IMR-90 (cell line): Measurements from ENCODE around the gene TMEM212. TPM values are rescaled to one million over a fixed set of nuclear protein-coding genes. Genes with fewer than 3 reads are reported as not detected.

Experiments
- ATAC-seq: fragments of 200-7000 bp; cut with Tn5 transposase; 2 replicates; pipeline ENCODE4 v1.9.1; 2020; ENCODE audit warnings: low read depth, mild to moderate bottlenecking, moderate library complexity
- BruUV-seq: library from RNA; stranded (reverse); fragments of 400-500 nt; replicated peaks from 2 replicates; lab custom pipeline; 2021; lab: Mats Ljungman, UMichigan
- CTCF ChIA-PET: fragments of 300-600 bp; formaldehyde crosslinking; extraction: SDS; loops from one replicate; lab custom pipeline; 2021; ENCODE audit warnings: antibody characterized with exemption; lab: Yijun Ruan, JAX
- POLR2A ChIA-PET: fragments of 300-600 bp; sonication (Branson Sonifier 250); formaldehyde crosslinking; loops from one replicate; lab custom pipeline; 2022; ENCODE audit warnings: antibody characterized with exemption; ENCODE audit not compliant: unreplicated experiment; lab: Charles Lee
- DNase-seq: peaks from one replicate; pipeline ENCODE4 v3.0.0; 2013
- H2AFZ ChIP-seq: replicated peaks from 2 replicates; pipeline ENCODE3; 2013; ENCODE audit warnings: low read length, mild to moderate bottlenecking; ENCODE audit not compliant: poor library complexity
- H2AK5ac ChIP-seq: 2 replicates; pipeline ENCODE4 v1.6.1; 2013; ENCODE audit warnings: low read depth, low read length, inconsistent platforms
- H2AK9ac ChIP-seq: replicated peaks from 2 replicates; pipeline ENCODE3; 2013; ENCODE audit warnings: mild to moderate bottlenecking, low read depth, low read length, moderate library complexity; ENCODE audit not compliant: poor library complexity
- H2BK120ac ChIP-seq: 2 replicates; pipeline ENCODE4 v1.6.1; 2013; ENCODE audit warnings: low read depth, low read length, inconsistent platforms
- H2BK15ac ChIP-seq: 3 replicates; pipeline ENCODE4 v1.6.1; 2013; ENCODE audit warnings: low read depth, low read length, inconsistent platforms
- H2BK20ac ChIP-seq: 2 replicates; pipeline ENCODE4 v1.6.1; 2013; ENCODE audit warnings: low read depth, mild to moderate bottlenecking, inconsistent platforms, low read length, moderate library complexity
- H2BK5ac ChIP-seq: 2 replicates; pipeline ENCODE4 v1.6.1; 2013; ENCODE audit warnings: mild to moderate bottlenecking, low read depth, low read length, inconsistent platforms; ENCODE audit not compliant: poor library complexity, severe bottlenecking
- H3K14ac ChIP-seq: replicated peaks from 2 replicates; pipeline ENCODE4 v1.6.1; 2013; ENCODE audit warnings: low read depth, low read length, inconsistent platforms
- H3K18ac ChIP-seq: 2 replicates; pipeline ENCODE4 v1.6.1; 2013; ENCODE audit warnings: low read depth, low read length, control low read depth
- H3K23ac ChIP-seq: 2 replicates; pipeline ENCODE4 v1.6.1; 2013; ENCODE audit warnings: low read depth, low read length, inconsistent platforms
- H3K27ac ChIP-seq: 2 replicates; pipeline ENCODE4 v1.5.1; 2013; ENCODE audit warnings: mild to moderate bottlenecking, control low read depth, low read length; ENCODE audit not compliant: insufficient read depth
- H3K27me3 ChIP-seq: 2 replicates; pipeline ENCODE4 v1.6.1; 2013; ENCODE audit warnings: low read length; ENCODE audit not compliant: control insufficient read depth, insufficient read depth
- H3K36me3 ChIP-seq: 2 replicates; pipeline ENCODE4 v1.6.1; 2013; ENCODE audit warnings: low read length, mixed read lengths; ENCODE audit not compliant: control insufficient read depth, insufficient read depth
- H3K4ac ChIP-seq: 2 replicates; pipeline ENCODE4 v1.6.1; 2013; ENCODE audit warnings: low read depth, low read length, inconsistent platforms
- H3K4me1 ChIP-seq: 2 replicates; pipeline ENCODE4 v1.6.1; 2013; ENCODE audit warnings: low read length, mixed read lengths; ENCODE audit not compliant: control insufficient read depth, insufficient read depth
- H3K4me2 ChIP-seq: 2 replicates; pipeline ENCODE4 v1.6.1; 2013; ENCODE audit warnings: low read depth, mild to moderate bottlenecking, control low read depth, low read length, moderate library complexity
- H3K4me3 ChIP-seq: 2 replicates; pipeline ENCODE4 v1.5.1; 2013; ENCODE audit warnings: low read depth, mild to moderate bottlenecking, control low read depth, low read length, moderate library complexity; ENCODE audit not compliant: insufficient read depth
- H3K56ac ChIP-seq: 2 replicates; pipeline ENCODE4 v1.6.1; 2013; ENCODE audit warnings: low read length, inconsistent platforms; ENCODE audit not compliant: insufficient read depth; ENCODE audit errors: extremely low read depth
- H3K79me1 ChIP-seq, 2 experiments: 2 replicates each; pipeline ENCODE4 v1.6.1; 2013; ENCODE audit warnings: low read length in 2 of 2, inconsistent platforms in 1 of 2, low read depth in 1 of 2
- H3K9ac ChIP-seq: 2 replicates; pipeline ENCODE4 v1.6.1; 2013; ENCODE audit warnings: low read depth, low read length, control low read depth
- H3K9me1 ChIP-seq: 2 replicates; pipeline ENCODE4 v1.6.1; 2013; ENCODE audit warnings: low read length, inconsistent platforms; ENCODE audit not compliant: insufficient read depth
- H3K9me3 ChIP-seq: 2 replicates; pipeline ENCODE4 v1.6.1; 2013; ENCODE audit warnings: low read length; ENCODE audit not compliant: control insufficient read depth, insufficient read depth
- H4K20me1 ChIP-seq: 2 replicates; pipeline ENCODE4 v1.6.1; 2013; ENCODE audit warnings: low read length, inconsistent platforms; ENCODE audit not compliant: insufficient read depth
- H4K5ac ChIP-seq: 2 replicates; pipeline ENCODE4 v1.6.1; 2013; ENCODE audit warnings: mild to moderate bottlenecking, low read depth, low read length, control low read depth
- H4K8ac ChIP-seq, 2 experiments: 2 replicates each; pipeline ENCODE4 v1.6.1; 2013; ENCODE audit warnings: low read depth in 2 of 2, low read length in 2 of 2, control low read depth in 1 of 2, inconsistent platforms in 1 of 2
- H4K91ac ChIP-seq: 2 replicates; pipeline ENCODE4 v1.6.1; 2013; ENCODE audit warnings: low read depth, low read length, inconsistent platforms; ENCODE audit not compliant: insufficient read depth
- CEBPB ChIP-seq: IDR thresholded peaks from 2 replicates; pipeline ENCODE4 v1.6.1; 2012; ENCODE audit warnings: low read depth, low read length, improper control_type of control experiment
- FOS ChIP-seq: fragments of 150-350 bp; IDR thresholded peaks from 2 replicates; pipeline ENCODE4 v1.6.1; 2016; ENCODE audit warnings: low read depth, low read length
- WGBS, 2 experiments: methylation state at CpG; one replicate each; pipeline versions ENCODE4 v1.1.5 to v1.1.7; 2013; ENCODE audit warnings: missing lambda C conversion rate in 2 of 2; ENCODE audit not compliant: insufficient read length in 1 of 2; ENCODE audit errors: extremely low coverage in 2 of 2; 5-methylcytosine and 5-hydroxymethylcytosine counted together
- dilution Hi-C: fragments of 300-500 bp; cut with HindIII; formaldehyde crosslinking; loops from one replicate; pipeline ENCODE4 v1.14.3; 2018; ENCODE audit warnings: low sequenced_read_pairs; ENCODE audit not compliant: unreplicated experiment
- in situ Hi-C: fragments of 300-500 bp; cut with MboI; formaldehyde crosslinking; loops from 3 replicates; pipeline ENCODE4 v1.14.3; 2019; ENCODE audit warnings: low sequenced_read_pairs, inconsistent platforms, mixed read lengths
- intact Hi-C: fragments of 100-400 bp; cut with micrococcal nuclease; formaldehyde crosslinking; loops from 2 replicates; pipeline ENCODE4 v1.10.0; 2022
- polyA plus RNA-seq, 3 experiments: library from polyadenylated mRNA; depleted of rRNA; stranded (reverse); fragments of >200 nt; gene quantifications; 2 replicates each; pipeline ENCODE4 v1.2.3, GENCODE V29; 2012; ENCODE audit warnings: low replicate concordance in 1 of 3
- total RNA-seq: library from RNA; depleted of rRNA; stranded (reverse); fragments of >200 nt; gene quantifications from 2 replicates; pipeline ENCODE4 v1.2.3, GENCODE V29; 2012

TMEM212 gene
- total and polyA plus RNA-seq, 2 of the 4 experiments (the other 2 are of a cell fraction) = not detected

GRCh38 chr3:171851660-171852058 lies 8.5 kb downstream of the TMEM212 start:
- BruUV-seq = no TSS peak
- POLR2A ChIA-PET = no interaction called here
- no peak overlapping the region for H2AK9ac ChIP-seq
- H4K20me1 ChIP-seq = no peaks in the 10 kb centered on the region
- no peaks in the 10 kb centered on the region for H3K36me3 ChIP-seq
- peak overlapping the region; percentile 17; the same call in 1 of the 2 replicates for H3K23ac ChIP-seq
- H4K8ac ChIP-seq = peak overlapping the region in 1 of 2 experiments; percentile 17; a peak in 1 of 4 replicates
- H3K18ac ChIP-seq = peak overlapping the region; percentile 50; the same call in 1 of the 2 replicates
- H3K9me3 ChIP-seq = peaks cover 9% of the 10 kb centered on the region
- peak overlapping the region; percentile 36; the same call in 1 of the 2 replicates for H4K5ac ChIP-seq
- no peaks in the 10 kb centered on the region for H3K79me1 ChIP-seq
- H3K27ac ChIP-seq = no peak overlapping the region
- H2BK20ac ChIP-seq = no peak overlapping the region
- H3K4me1 ChIP-seq = peaks cover 11% of the 10 kb centered on the region
- CTCF ChIA-PET = interaction anchor here (0.6 kb wide), 1 partner anchor 58 kb away, joined by 3 read pairs; no protein-coding TSS in a partner anchor
- dilution Hi-C loops = no loop called here
- no peak overlapping the region; the same call in 1 of the 2 replicates for H3K4ac ChIP-seq
- H3K4me2 ChIP-seq = no peak overlapping the region
- H3K14ac ChIP-seq = no peak overlapping the region
- 71% methylated on average over 3 of the region's 5 CpGs; no CpG with 5 or more reads in 1 of the 2 experiments for WGBS, 2 experiments
- peaks cover 3% of the 10 kb centered on the region for H3K9me1 ChIP-seq
- DNase-seq (peak; percentile 87), ATAC-seq (no peak)
- H2AFZ ChIP-seq = no peak overlapping the region
- no peak overlapping the region for H3K4me3 ChIP-seq
- peak overlapping the region; percentile 56; the same call in 1 of the 2 replicates for H4K91ac ChIP-seq
- TF ChIP-seq CEBPB = no peak
- TF ChIP-seq FOS = peak; percentile 43; the same call in 1 of the 2 replicates
- H3K9ac ChIP-seq = no peak overlapping the region
- H2BK15ac ChIP-seq = peak overlapping the region; percentile 9; the same call in 1 of the 3 replicates
- H2BK5ac ChIP-seq = peak overlapping the region; percentile 1
- intact Hi-C loops = no loop called here
- in situ Hi-C loops = no loop called here
- H3K56ac ChIP-seq = no peak overlapping the region
- H2AK5ac ChIP-seq = no peak overlapping the region
- peak overlapping the region; percentile 8; the same call in 1 of the 2 replicates for H2BK120ac ChIP-seq
- H3K27me3 ChIP-seq = no peaks in the 10 kb centered on the region
